Measurements from ENCODE around the gene CDK15. TPM values are rescaled to one million over a fixed set of nuclear protein-coding genes. Genes with fewer than 3 reads are reported as not detected.

The CDK15 gene
- total RNA-seq, 2 donors from 2014 or later, result 0.47 to 0.72 TPM

DNA sequence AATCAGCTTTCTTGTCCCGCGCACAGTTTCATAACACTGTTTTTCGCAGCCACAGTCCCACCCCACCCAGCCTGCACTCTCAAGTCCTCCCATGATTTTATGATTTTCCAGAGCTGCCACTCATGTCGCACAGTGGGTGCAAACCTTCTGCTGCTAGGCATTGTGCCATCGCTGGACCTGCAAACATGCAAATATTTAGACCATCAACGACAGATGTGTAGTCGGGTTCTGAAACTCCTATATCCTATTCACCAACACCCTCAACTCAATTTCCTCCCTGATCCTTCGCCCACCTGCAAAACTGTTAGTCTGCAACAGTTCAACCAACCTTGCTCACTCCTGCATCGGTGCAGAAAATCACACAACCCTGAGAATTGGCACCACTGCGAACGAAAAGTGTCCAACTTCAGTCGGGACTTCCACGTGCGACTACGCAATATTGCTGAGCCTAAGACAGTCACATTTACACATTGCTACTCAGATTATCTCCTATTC, 24.7 kb upstream of the CDK15 start:
- Histone ChIP-seq H3K4me1 (no peaks in the 10 kb centered on the region), H3K4me3 (peak overlapping the region; percentile 94), H3K9me3 (no peaks in the 10 kb centered on the region), H3K27me3 (no peaks in the 10 kb centered on the region), H3K9ac (ENCODE audit: low read depth in 2 of 2, low read length in 2 of 2) (peak overlapping the region; percentile 75 to 89), H3K27ac (peak overlapping the region; percentile 69), H3K36me3 (no peaks in the 10 kb centered on the region)
- intact Hi-C loops (cut with DNase I), result no loop called here
- TF ChIP-seq, protein P1, sequence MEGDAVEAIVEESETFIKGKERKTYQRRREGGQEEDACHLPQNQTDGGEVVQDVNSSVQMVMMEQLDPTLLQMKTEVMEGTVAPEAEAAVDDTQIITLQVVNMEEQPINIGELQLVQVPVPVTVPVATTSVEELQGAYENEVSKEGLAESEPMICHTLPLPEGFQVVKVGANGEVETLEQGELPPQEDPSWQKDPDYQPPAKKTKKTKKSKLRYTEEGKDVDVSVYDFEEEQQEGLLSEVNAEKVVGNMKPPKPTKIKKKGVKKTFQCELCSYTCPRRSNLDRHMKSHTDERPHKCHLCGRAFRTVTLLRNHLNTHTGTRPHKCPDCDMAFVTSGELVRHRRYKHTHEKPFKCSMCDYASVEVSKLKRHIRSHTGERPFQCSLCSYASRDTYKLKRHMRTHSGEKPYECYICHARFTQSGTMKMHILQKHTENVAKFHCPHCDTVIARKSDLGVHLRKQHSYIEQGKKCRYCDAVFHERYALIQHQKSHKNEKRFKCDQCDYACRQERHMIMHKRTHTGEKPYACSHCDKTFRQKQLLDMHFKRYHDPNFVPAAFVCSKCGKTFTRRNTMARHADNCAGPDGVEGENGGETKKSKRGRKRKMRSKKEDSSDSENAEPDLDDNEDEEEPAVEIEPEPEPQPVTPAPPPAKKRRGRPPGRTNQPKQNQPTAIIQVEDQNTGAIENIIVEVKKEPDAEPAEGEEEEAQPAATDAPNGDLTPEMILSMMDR (IDR thresholded peaks at IDR 0.05), result no peak
- DNase-seq, result peak; percentile 29

DNA sequence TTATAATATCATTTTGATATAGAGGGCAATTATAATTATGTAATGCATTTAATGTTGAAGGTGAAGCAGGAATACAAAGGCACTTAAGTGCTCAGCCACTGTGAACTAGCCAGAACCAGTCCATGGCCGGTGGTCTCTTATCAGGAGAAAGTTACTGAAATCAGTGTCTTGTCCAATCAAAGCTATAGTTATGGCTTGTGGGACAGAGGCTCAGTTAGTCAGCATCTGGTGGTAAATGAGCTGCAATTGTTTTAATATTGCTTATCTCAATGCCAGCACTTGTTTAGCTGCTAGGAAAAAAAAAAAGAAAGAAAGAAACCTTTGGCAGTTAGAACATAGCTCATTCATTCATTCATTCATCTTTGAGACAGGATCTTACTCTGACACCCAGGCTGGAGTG, 21.8 kb upstream of the CDK15 start:
- no peak overlapping the region for H3K4me3 ChIP-seq
- no peaks in the 10 kb centered on the region for H3K4me1 ChIP-seq
- H3K9me3 ChIP-seq, result no peaks in the 10 kb centered on the region
- H3K27ac ChIP-seq, result no peak overlapping the region
- no peak overlapping the region for H3K9ac ChIP-seq (ENCODE audit: low read depth in 2 of 2, low read length in 2 of 2)
- intact Hi-C loops (cut with DNase I), result no loop called here
- DNase-seq, result no peak
- H3K36me3 ChIP-seq, result no peaks in the 10 kb centered on the region
- H3K27me3 ChIP-seq, result no peaks in the 10 kb centered on the region
- TF ChIP-seq, protein P1 (IDR thresholded peaks at IDR 0.05), result no peak

DNA sequence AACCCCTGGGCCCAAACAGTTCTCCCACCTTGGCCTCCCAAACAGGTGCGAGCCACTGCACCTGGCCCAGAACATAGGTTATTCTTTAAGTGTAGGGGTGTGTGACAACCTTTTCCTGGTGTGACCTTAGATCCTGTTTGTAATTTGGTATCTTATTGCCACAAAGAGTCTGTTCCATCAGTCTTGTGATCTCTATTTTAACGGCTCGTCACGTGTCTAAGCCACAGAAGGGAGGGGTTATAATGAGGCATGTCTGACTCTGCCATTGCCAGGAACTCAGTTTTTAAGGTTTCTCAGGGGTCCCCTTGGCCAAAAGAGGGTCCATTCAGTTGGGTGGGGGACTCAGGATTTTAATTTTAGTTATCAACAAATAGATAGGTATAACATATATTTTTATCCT, 21.2 kb upstream of the CDK15 start:
- no peak for DNase-seq
- TF ChIP-seq, protein P1 (IDR thresholded peaks at IDR 0.05), result no peak
- Histone ChIP-seq H3K27ac (no peak overlapping the region), H3K9ac (ENCODE audit: low read depth in 2 of 2, low read length in 2 of 2) (no peak overlapping the region), H3K36me3 (no peaks in the 10 kb centered on the region), H3K27me3 (no peaks in the 10 kb centered on the region), H3K4me3 (no peak overlapping the region), H3K9me3 (no peaks in the 10 kb centered on the region), H3K4me1 (no peaks in the 10 kb centered on the region)
- intact Hi-C loops (cut with DNase I), result no loop called here

DNA sequence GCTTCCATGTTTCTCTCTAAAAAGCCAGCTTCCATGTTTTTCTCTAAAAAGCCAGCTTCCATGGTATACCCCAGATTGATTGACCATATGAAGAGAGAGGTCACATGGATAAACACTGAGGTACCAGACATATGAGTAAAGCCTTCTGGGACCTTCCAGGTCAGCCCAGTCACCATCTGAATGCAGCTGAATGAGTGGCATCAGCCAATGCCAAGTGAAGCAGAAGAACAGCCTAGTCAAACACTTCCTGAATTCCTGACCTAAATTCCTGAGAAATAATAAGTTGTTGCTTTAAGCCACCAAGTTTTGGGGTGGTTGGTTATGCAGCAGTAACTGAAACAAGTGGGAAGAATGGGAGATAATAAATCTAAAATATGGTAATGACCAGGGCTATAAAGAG, 19.9 kb upstream of the CDK15 start:
- TF ChIP-seq, protein P1 (IDR thresholded peaks at IDR 0.05), result no peak
- intact Hi-C loops (cut with DNase I), result no loop called here

DNA sequence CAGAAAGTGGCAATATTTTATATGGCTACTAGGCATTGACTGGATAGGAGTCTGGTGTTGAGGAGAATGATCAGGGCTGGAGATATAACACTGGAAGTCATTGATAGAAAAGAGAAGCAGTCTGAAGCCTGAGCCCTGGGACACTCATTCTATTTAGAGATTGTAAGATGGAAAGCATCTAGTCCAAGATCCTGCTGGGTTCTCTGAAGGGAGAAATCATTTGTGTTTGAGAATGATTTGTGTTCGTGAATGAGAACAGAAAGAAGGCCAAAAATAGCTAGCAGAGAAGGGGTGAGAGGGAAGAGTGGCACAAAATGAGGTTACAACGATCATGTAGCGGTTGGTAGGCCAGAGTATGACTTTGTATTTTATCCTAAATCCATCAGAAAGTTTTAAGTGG, 18.0 kb upstream of the CDK15 start:
- Histone ChIP-seq H3K4me3 (no peak overlapping the region), H3K4me1 (no peaks in the 10 kb centered on the region), H3K9ac (ENCODE audit: low read depth in 2 of 2, low read length in 2 of 2) (no peak overlapping the region), H3K36me3 (no peaks in the 10 kb centered on the region), H3K27ac (no peak overlapping the region), H3K9me3 (no peaks in the 10 kb centered on the region), H3K27me3 (no peaks in the 10 kb centered on the region)
- TF ChIP-seq, protein P1 (IDR thresholded peaks at IDR 0.05), result no peak
- intact Hi-C loops (cut with DNase I), result no loop called here
- no peak for DNase-seq

More for the DNA sequence above, 19.9 kb upstream of the CDK15 start:
- H3K9me3 ChIP-seq, result no peaks in the 10 kb centered on the region
- no peak overlapping the region for H3K4me3 ChIP-seq
- H3K9ac ChIP-seq (ENCODE audit: low read depth in 2 of 2, low read length in 2 of 2), result no peak overlapping the region
- H3K36me3 ChIP-seq, result no peaks in the 10 kb centered on the region
- H3K27me3 ChIP-seq, result no peaks in the 10 kb centered on the region
- no peaks in the 10 kb centered on the region for H3K4me1 ChIP-seq
- no peak for DNase-seq
- H3K27ac ChIP-seq, result no peak overlapping the region
